IPS-11a (cell line): Measurements from ENCODE around the gene SH2D5.
A peak's percentile ranks its signal among the peaks of the same experiment; 100 is the strongest.
"Not testable (repeated sequence)": the region's sequence is repeated elsewhere in the genome, so short reads cannot be mapped to it uniquely, and the experiment has no call there.

Source experiments
- H3K4me3 ChIP-seq: one replicate; pipeline ENCODE4 v1.5.1; 2013; ENCODE audit warnings: low read depth, low read length, control low read depth

Gene SH2D5

GRCh38 chr1:20696397-20697333 lies 35.8 kb downstream of the SH2D5 start:
- peak overlapping the region; percentile 9 for H3K4me3 ChIP-seq

- no peak overlapping the region for H3K4me3 ChIP-seq
Observed at GRCh38 chr1:20695515-20695914, 37.0 kb downstream of the SH2D5 start.

GRCh38 chr1:20693623-20694022 lies 38.9 kb downstream of the SH2D5 start:
- H3K4me3 ChIP-seq = no peak overlapping the region

GRCh38 chr1:20691872-20692271 lies 40.6 kb downstream of the SH2D5 start:
- H3K4me3 ChIP-seq = no peak overlapping the region

GRCh38 chr1:20689645-20690056 lies 42.9 kb downstream of the SH2D5 start:
- no peak overlapping the region for H3K4me3 ChIP-seq

GRCh38 chr1:20686883-20687725 lies 45.4 kb downstream of the SH2D5 start:
- H3K4me3 ChIP-seq = no peak overlapping the region

GRCh38 chr1:20685741-20686140 lies 46.8 kb downstream of the SH2D5 start:
- no peak overlapping the region for H3K4me3 ChIP-seq

- H3K4me3 ChIP-seq = no peak overlapping the region
Observed at GRCh38 chr1:20685099-20685662, 47.3 kb downstream of the SH2D5 start.

- H3K4me3 ChIP-seq = no peak overlapping the region
Observed at GRCh38 chr1:20684651-20685050, 47.9 kb downstream of the SH2D5 start.

- H3K4me3 ChIP-seq = no peak overlapping the region
Observed at GRCh38 chr1:20684050-20684620, 48.4 kb downstream of the SH2D5 start.

- H3K4me3 ChIP-seq = no peak overlapping the region
Observed at GRCh38 chr1:20683614-20684013, 48.9 kb downstream of the SH2D5 start.

GRCh38 chr1:20682571-20683236 lies 49.8 kb downstream of the SH2D5 start:
- H3K4me3 ChIP-seq = no peak overlapping the region

GRCh38 chr1:20681999-20682398 lies 50.5 kb downstream of the SH2D5 start:
- H3K4me3 ChIP-seq = no peak overlapping the region

GRCh38 chr1:20680269-20680668 lies 52.2 kb downstream of the SH2D5 start:
- no peak overlapping the region for H3K4me3 ChIP-seq

GRCh38 chr1:20678599-20678998 lies 53.9 kb downstream of the SH2D5 start:
- H3K4me3 ChIP-seq = no peak overlapping the region

- H3K4me3 ChIP-seq = not testable (repeated sequence)
Observed at GRCh38 chr1:20673626-20674025, 58.9 kb downstream of the SH2D5 start.

GRCh38 chr1:20672265-20672632 lies 60.3 kb downstream of the SH2D5 start:
- no peak overlapping the region for H3K4me3 ChIP-seq

- no peak overlapping the region for H3K4me3 ChIP-seq
Observed at GRCh38 chr1:20670936-20671335, 61.6 kb downstream of the SH2D5 start.
